ENCODE data around the gene LCNL1. TPM values are rescaled to one million over a fixed set of nuclear protein-coding genes. Genes with fewer than 3 reads are reported as not detected.

LCNL1 gene
- total RNA-seq, 1 donor from 2014 or later: 0.45 TPM

DNA sequence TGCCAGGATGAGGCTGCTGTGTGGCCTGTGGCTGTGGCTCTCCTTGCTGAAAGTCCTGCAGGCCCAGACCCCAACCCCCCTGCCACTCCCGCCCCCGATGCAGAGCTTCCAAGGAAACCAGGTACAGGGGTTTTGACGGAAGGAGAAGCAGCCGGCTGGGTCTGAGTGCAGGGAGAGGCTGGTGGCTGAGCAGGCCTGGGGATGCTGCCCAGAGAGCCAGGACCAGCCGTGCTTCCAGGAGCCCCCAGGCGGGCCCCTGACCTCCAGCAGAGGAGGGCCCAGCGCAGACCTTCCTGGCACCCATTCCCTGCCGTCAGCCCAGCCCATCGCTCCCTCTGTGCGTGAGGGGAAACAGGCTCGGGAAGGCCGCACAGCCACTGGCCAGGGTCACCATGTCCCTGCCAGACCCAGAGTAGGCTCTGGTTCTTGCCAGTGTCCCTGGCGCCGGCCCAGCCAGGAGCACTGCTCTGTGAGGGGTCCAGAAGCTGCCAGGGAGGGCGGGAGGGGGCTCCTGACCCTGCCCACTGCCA, 30.4 kb upstream of the LCNL1 start:
- no peaks in the 10 kb centered on the region for H3K27me3 ChIP-seq (ENCODE audit: insufficient read depth, low read length)
- no peaks in the 10 kb centered on the region for H3K9me3 ChIP-seq (ENCODE audit: insufficient read depth, low read depth, low read length)
- TF ChIP-seq EZH2 (IDR thresholded peaks at IDR 0.05; ENCODE audit: insufficient read depth, low read length): no peak
- TF ChIP-seq, protein P1, sequence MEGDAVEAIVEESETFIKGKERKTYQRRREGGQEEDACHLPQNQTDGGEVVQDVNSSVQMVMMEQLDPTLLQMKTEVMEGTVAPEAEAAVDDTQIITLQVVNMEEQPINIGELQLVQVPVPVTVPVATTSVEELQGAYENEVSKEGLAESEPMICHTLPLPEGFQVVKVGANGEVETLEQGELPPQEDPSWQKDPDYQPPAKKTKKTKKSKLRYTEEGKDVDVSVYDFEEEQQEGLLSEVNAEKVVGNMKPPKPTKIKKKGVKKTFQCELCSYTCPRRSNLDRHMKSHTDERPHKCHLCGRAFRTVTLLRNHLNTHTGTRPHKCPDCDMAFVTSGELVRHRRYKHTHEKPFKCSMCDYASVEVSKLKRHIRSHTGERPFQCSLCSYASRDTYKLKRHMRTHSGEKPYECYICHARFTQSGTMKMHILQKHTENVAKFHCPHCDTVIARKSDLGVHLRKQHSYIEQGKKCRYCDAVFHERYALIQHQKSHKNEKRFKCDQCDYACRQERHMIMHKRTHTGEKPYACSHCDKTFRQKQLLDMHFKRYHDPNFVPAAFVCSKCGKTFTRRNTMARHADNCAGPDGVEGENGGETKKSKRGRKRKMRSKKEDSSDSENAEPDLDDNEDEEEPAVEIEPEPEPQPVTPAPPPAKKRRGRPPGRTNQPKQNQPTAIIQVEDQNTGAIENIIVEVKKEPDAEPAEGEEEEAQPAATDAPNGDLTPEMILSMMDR (IDR thresholded peaks at IDR 0.05; ENCODE audit: insufficient read depth, low read depth, low read length): no peak
- no peak overlapping the region for H3K4me3 ChIP-seq (ENCODE audit: insufficient read depth, low read depth, low read length)
- FAIRE-seq: no peak
- peaks cover 7% of the 10 kb centered on the region for H3K4me1 ChIP-seq (ENCODE audit: insufficient read depth, low read length)
- Mint-ChIP-seq H3K9me3 (ENCODE audit: unreplicated experiment) (peaks cover 3% of the 10 kb centered on the region), H3K27me3 (ENCODE audit: low read depth, unreplicated experiment) (peaks cover 10% of the 10 kb centered on the region), H3K4me1 (ENCODE audit: low read depth, unreplicated experiment) (no peaks in the 10 kb centered on the region), H3K4me3 (ENCODE audit: unreplicated experiment) (no peak overlapping the region), H3K27ac (ENCODE audit: unreplicated experiment) (no peak overlapping the region), H3K36me3 (ENCODE audit: low read depth, unreplicated experiment) (no peaks in the 10 kb centered on the region)
- H3K4me2 ChIP-seq (ENCODE audit: low read length): no peak overlapping the region
- H4K20me1 ChIP-seq (ENCODE audit: insufficient read depth, low read length): no peaks in the 10 kb centered on the region
- H3K27ac ChIP-seq (ENCODE audit: low read depth, low read length): no peak overlapping the region
- no peak overlapping the region for H2AFZ ChIP-seq (ENCODE audit: low read depth, low read length)
- H3K79me2 ChIP-seq (ENCODE audit: insufficient read depth, low read length): no peaks in the 10 kb centered on the region
- no peak for DNase-seq (ENCODE audit: low read depth)
- no peak overlapping the region for H3K9ac ChIP-seq (ENCODE audit: low read length)
- no peaks in the 10 kb centered on the region for H3K36me3 ChIP-seq (ENCODE audit: insufficient read depth, low read length)

GRCh38 chr9:136952876-136953770, 29.7 kb upstream of the LCNL1 start:
- no peaks in the 10 kb centered on the region for H3K79me2 ChIP-seq (ENCODE audit: insufficient read depth, low read length)
- peaks cover 11% of the 10 kb centered on the region for H3K27me3 Mint-ChIP-seq (ENCODE audit: low read depth, unreplicated experiment)
- H3K4me1 Mint-ChIP-seq (ENCODE audit: low read depth, unreplicated experiment): no peaks in the 10 kb centered on the region
- H3K27me3 ChIP-seq (ENCODE audit: insufficient read depth, low read length): no peaks in the 10 kb centered on the region
- no peaks in the 10 kb centered on the region for H3K36me3 Mint-ChIP-seq (ENCODE audit: low read depth, unreplicated experiment)
- no peak overlapping the region for H3K4me2 ChIP-seq (ENCODE audit: low read length)
- TF ChIP-seq EZH2 (IDR thresholded peaks at IDR 0.05; ENCODE audit: insufficient read depth, low read length): no peak
- TF ChIP-seq, protein P1 (IDR thresholded peaks at IDR 0.05; ENCODE audit: insufficient read depth, low read depth, low read length): no peak
- H3K9ac ChIP-seq (ENCODE audit: low read length): no peak overlapping the region
- H3K9me3 ChIP-seq (ENCODE audit: insufficient read depth, low read depth, low read length): no peaks in the 10 kb centered on the region
- FAIRE-seq (no peak), DNase-seq (ENCODE audit: low read depth) (no peak)
- no peak overlapping the region for H3K27ac Mint-ChIP-seq (ENCODE audit: unreplicated experiment)
- H2AFZ ChIP-seq (ENCODE audit: low read depth, low read length): no peak overlapping the region
- no peak overlapping the region for H3K4me3 ChIP-seq (ENCODE audit: insufficient read depth, low read depth, low read length)
- H3K36me3 ChIP-seq (ENCODE audit: insufficient read depth, low read length): no peaks in the 10 kb centered on the region
- no peak overlapping the region for H3K27ac ChIP-seq (ENCODE audit: low read depth, low read length)
- H3K4me1 ChIP-seq (ENCODE audit: insufficient read depth, low read length): peaks cover 7% of the 10 kb centered on the region
- H4K20me1 ChIP-seq (ENCODE audit: insufficient read depth, low read length): no peaks in the 10 kb centered on the region
- peaks cover 3% of the 10 kb centered on the region for H3K9me3 Mint-ChIP-seq (ENCODE audit: unreplicated experiment)
- H3K4me3 Mint-ChIP-seq (ENCODE audit: unreplicated experiment): no peak overlapping the region

Data from astrocyte (in vitro differentiated cells and primary cell).